Osteocyte (in vitro differentiated cells): ENCODE results near the gene SLC6A4. TPM values are rescaled to one million over a fixed set of nuclear protein-coding genes. Genes with fewer than 3 reads are reported as not detected.

Experiments
- DNase-seq: peaks from one replicate; pipeline ENCODE4 v3.0.0; 2021; ENCODE audit warnings: mixed read lengths; ENCODE audit not compliant: unreplicated experiment; ENCODE audit errors: extremely low spot score
- H3K27ac Mint-ChIP-seq: one replicate; pipeline ENCODE4 v1.8.0; 2021; ENCODE audit warnings: mild to moderate bottlenecking, mixed read lengths; ENCODE audit not compliant: unreplicated experiment
- H3K27me3 Mint-ChIP-seq: one replicate; pipeline ENCODE4 v1.8.0; 2021; ENCODE audit warnings: mixed read lengths; ENCODE audit not compliant: unreplicated experiment
- H3K36me3 Mint-ChIP-seq: one replicate; pipeline ENCODE4 v1.8.0; 2021; ENCODE audit warnings: mixed read lengths; ENCODE audit not compliant: unreplicated experiment
- H3K4me1 Mint-ChIP-seq: one replicate; pipeline ENCODE4 v1.8.0; 2021; ENCODE audit warnings: mixed read lengths; ENCODE audit not compliant: unreplicated experiment
- H3K4me3 Mint-ChIP-seq: one replicate; pipeline ENCODE4 v1.8.0; 2021; ENCODE audit warnings: mild to moderate bottlenecking, moderate library complexity, mixed read lengths; ENCODE audit not compliant: unreplicated experiment
- H3K9me3 Mint-ChIP-seq: one replicate; pipeline ENCODE4 v1.8.0; 2021; ENCODE audit warnings: mixed read lengths; ENCODE audit not compliant: unreplicated experiment
- total RNA-seq: library from RNA; stranded (reverse); gene quantifications from 2 replicates; pipeline ENCODE4 v1.2.1, GENCODE V29; 2021
- TF ChIP-seq, protein P1 (sequence below): fragments of 200-600 bp; sonication (generic); IDR thresholded peaks from 2 replicates; pipeline ENCODE4 v1.5.0; 2021; ENCODE audit warnings: antibody characterized with exemption, mild to moderate bottlenecking, moderate library complexity

The SLC6A4 gene
- total RNA-seq, 1 donor from 2014 or later = 0.16 TPM

DNA sequence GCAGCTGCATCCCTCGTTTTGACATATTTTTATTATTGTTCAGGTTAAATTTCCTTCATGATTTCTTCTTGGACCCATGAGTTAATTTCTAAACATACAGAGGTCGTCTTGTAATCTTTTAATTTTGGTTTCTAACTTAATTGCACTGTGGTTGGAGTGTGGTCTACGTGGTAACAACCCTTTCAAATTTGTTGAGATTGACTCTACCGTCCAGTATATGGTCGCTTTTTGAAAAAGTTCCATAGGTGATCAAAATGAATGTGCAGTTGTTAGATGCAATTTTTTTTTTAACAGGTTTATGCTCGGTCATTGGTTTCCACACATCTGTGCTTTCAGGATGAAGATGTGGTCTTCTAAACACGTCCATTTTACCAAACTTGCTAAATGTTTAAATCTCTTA is 11.0 kb upstream of the SLC6A4 start:
- TF ChIP-seq, protein P1, sequence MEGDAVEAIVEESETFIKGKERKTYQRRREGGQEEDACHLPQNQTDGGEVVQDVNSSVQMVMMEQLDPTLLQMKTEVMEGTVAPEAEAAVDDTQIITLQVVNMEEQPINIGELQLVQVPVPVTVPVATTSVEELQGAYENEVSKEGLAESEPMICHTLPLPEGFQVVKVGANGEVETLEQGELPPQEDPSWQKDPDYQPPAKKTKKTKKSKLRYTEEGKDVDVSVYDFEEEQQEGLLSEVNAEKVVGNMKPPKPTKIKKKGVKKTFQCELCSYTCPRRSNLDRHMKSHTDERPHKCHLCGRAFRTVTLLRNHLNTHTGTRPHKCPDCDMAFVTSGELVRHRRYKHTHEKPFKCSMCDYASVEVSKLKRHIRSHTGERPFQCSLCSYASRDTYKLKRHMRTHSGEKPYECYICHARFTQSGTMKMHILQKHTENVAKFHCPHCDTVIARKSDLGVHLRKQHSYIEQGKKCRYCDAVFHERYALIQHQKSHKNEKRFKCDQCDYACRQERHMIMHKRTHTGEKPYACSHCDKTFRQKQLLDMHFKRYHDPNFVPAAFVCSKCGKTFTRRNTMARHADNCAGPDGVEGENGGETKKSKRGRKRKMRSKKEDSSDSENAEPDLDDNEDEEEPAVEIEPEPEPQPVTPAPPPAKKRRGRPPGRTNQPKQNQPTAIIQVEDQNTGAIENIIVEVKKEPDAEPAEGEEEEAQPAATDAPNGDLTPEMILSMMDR = no peak
- H3K27ac Mint-ChIP-seq = no peak overlapping the region
- H3K9me3 Mint-ChIP-seq = peaks cover 4% of the 10 kb centered on the region
- H3K4me1 Mint-ChIP-seq = peaks cover 5% of the 10 kb centered on the region
- H3K27me3 Mint-ChIP-seq = peaks cover 4% of the 10 kb centered on the region
- no peak overlapping the region for H3K4me3 Mint-ChIP-seq
- no peak for DNase-seq
- H3K36me3 Mint-ChIP-seq = peaks cover 46% of the 10 kb centered on the region

DNA sequence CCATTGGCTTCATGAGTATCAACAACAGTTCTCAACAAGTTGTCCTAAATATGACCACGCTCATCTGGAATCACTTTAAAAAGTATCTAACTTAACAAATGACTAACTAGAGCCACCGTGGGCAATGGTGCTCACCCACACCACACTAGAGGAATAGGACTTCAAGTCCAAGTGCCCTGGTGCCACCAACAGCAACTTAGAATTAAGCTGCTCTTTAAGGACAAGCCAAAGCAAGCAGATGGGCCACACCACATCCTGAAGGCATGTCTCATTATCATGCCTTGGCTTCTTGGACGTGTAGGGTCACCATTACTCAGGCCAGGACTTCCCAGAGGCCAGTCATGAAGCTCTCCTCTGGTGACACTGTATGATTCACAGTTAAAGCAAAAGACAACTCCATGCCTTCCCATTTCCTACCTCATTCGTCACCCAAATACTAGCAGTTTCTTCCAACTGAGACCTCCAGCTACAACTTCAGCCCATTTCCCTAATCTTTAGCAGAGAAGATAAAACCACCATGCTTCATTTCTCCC is 9.4 kb upstream of the SLC6A4 start:
- Mint-ChIP-seq H3K27me3 (peaks cover 4% of the 10 kb centered on the region), H3K36me3 (peaks cover 32% of the 10 kb centered on the region), H3K27ac (no peak overlapping the region), H3K4me1 (peaks cover 2% of the 10 kb centered on the region), H3K4me3 (no peak overlapping the region), H3K9me3 (no peaks in the 10 kb centered on the region)
- TF ChIP-seq, protein P1 = no peak
- DNase-seq = no peak

DNA sequence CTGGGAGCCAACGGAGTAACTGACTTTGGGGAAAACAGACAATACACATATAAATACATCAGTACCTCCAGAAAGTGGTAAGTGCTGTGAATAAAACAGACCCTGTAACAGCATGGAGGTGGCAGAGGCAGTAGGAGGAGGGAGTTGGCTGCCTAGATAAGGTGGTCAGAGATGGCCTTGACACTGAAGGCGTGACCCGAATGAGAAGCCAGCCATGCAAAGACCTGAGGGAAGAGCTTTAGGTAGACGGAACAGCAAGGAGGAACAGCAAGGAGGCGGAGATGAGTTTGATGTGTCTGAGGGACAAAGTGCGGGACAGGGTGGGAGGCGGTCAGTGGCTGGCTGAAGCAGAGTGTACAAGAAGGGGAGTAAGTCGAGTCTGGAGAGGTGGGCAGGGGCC is 8.1 kb upstream of the SLC6A4 start:
- TF ChIP-seq, protein P1 = no peak
- no peak overlapping the region for H3K4me3 Mint-ChIP-seq
- H3K27ac Mint-ChIP-seq = no peak overlapping the region
- H3K27me3 Mint-ChIP-seq = peaks cover 4% of the 10 kb centered on the region
- peaks cover 23% of the 10 kb centered on the region for H3K36me3 Mint-ChIP-seq
- H3K9me3 Mint-ChIP-seq = no peaks in the 10 kb centered on the region
- H3K4me1 Mint-ChIP-seq = peaks cover 3% of the 10 kb centered on the region
- DNase-seq = peak; percentile 64

DNA sequence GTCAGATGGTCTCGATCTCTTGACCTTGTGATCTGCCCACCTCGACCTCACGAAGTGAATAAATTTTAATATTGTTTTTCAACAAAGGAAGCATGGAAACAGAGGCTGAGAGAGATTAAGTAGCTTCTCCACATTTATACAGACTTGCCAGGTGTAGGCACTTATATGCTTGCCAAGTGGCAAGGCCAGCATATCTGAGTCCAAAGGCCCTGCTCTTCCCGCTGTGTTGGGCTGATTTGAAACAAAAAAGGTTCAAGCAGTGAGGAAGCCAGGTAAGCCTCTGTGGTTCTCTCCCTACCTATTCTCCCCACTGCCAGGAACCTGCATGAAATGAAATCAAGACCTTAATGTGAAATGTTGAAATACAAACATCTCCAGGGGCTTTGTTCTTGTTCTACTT is 7.5 kb upstream of the SLC6A4 start:
- TF ChIP-seq, protein P1 = no peak
- Mint-ChIP-seq H3K27me3 (peaks cover 4% of the 10 kb centered on the region), H3K36me3 (peaks cover 17% of the 10 kb centered on the region), H3K27ac (no peak overlapping the region), H3K9me3 (no peaks in the 10 kb centered on the region), H3K4me1 (peaks cover 3% of the 10 kb centered on the region), H3K4me3 (no peak overlapping the region)
- DNase-seq = no peak

DNA sequence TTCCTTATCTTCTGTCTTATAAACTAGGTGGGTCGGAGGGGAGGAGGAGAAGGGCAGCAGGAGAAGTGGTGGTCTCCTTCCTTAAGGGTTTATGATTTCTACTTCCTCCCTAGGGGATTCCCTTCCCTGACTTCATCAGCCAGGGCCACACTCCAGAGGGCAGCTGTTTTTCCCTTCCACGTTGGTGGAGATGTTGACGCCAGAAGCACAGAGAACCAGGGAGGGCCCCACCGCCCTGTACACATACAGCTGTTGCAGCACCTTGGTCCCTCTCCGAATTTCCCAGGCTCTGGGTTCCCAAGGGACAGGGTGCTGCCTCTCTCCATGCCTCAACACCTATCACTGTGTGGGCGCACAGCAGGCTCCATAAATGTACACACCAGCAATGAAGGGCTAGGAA is 5.6 kb upstream of the SLC6A4 start:
- H3K4me1 Mint-ChIP-seq = peaks cover 11% of the 10 kb centered on the region
- no peaks in the 10 kb centered on the region for H3K9me3 Mint-ChIP-seq

More for the DNA sequence above, 5.6 kb upstream of the SLC6A4 start:
- DNase-seq = no peak
- no peaks in the 10 kb centered on the region for H3K36me3 Mint-ChIP-seq
- TF ChIP-seq, protein P1 = no peak
- H3K27me3 Mint-ChIP-seq = peaks cover 9% of the 10 kb centered on the region
- H3K4me3 Mint-ChIP-seq = no peak overlapping the region
- no peak overlapping the region for H3K27ac Mint-ChIP-seq
